Lung (tissue), 12 donors: ENCODE data around the gene MRPL4. TPM values are rescaled to one million over a fixed set of nuclear protein-coding genes. Genes with fewer than 3 reads are reported as not detected.

ENCODE experiments used
- ATAC-seq: fragments of 200-7000 bp; cut with Tn5 transposase; one replicate; pipeline ENCODE4 v1.9.1; 2020; ENCODE audit warnings: moderate number of reproducible peaks; ENCODE audit not compliant: insufficient read depth, low FRiP score
- DNase-seq, 3 donors: peaks; one replicate each; pipeline ENCODE4 v3.0.0-alpha.2; 2013 to 2017
- H3K27ac ChIP-seq, 2 donors: one replicate each; pipeline ENCODE4 v1.5.1; 2013; ENCODE audit warnings: mild to moderate bottlenecking in 2 of 2, moderate library complexity in 2 of 2, control low read depth in 1 of 2, inconsistent platforms in 1 of 2, low read depth in 1 of 2, low read length in 1 of 2
- H3K27me3 ChIP-seq, 3 donors: one replicate each; pipeline ENCODE4 v1.5.1; 2013; ENCODE audit warnings: low read length in 2 of 3; ENCODE audit not compliant: control insufficient read depth in 3 of 3, insufficient read depth in 3 of 3
- H3K36me3 ChIP-seq, 4 donors: one replicate each; pipeline ENCODE4 v1.5.1; 2013; ENCODE audit warnings: low read length in 4 of 4, mild to moderate bottlenecking in 1 of 4, moderate library complexity in 1 of 4; ENCODE audit not compliant: control insufficient read depth in 4 of 4, insufficient read depth in 4 of 4
- H3K4me1 ChIP-seq, 5 donors: one replicate each; pipeline ENCODE4 v1.5.1; 2013; ENCODE audit warnings: low read length in 5 of 5, mild to moderate bottlenecking in 2 of 5, moderate library complexity in 1 of 5; ENCODE audit not compliant: control insufficient read depth in 5 of 5, insufficient read depth in 5 of 5
- H3K4me3 ChIP-seq: one replicate; pipeline ENCODE4 v1.5.1; 2013; ENCODE audit warnings: mild to moderate bottlenecking, control low read depth, moderate library complexity
- H3K9ac ChIP-seq, 2 donors: one replicate each; pipeline ENCODE4 v1.5.1; 2013; ENCODE audit warnings: low read length in 2 of 2, control low read depth in 1 of 2; ENCODE audit not compliant: insufficient read depth in 1 of 2
- H3K9me3 ChIP-seq, 4 donors: one replicate each; pipeline ENCODE4 v1.5.1; 2013; ENCODE audit warnings: low read length in 3 of 4, mild to moderate bottlenecking in 1 of 4, moderate library complexity in 1 of 4; ENCODE audit not compliant: control insufficient read depth in 4 of 4, insufficient read depth in 3 of 4
- WGBS, 2 donors: extraction: QIAGEN DNeasy Blood & Tissue Kit; methylation state at CpG; one replicate each; pipeline ENCODE4 v1.1.7; 2013; 5-methylcytosine and 5-hydroxymethylcytosine counted together
- polyA plus RNA-seq, 2 donors: library from polyadenylated mRNA; stranded (reverse); fragments of 200-250 nt; gene quantifications; one replicate each; pipeline ENCODE4 v1.2.1, GENCODE V29; 2013
- total RNA-seq, 2 donors: library from RNA; depleted of rRNA in 1 of 2; stranded (reverse); fragments of >200 nt in 1 of 2; gene quantifications; one replicate each; pipeline ENCODE4 v1.2.1, GENCODE V29; 2014 to 2021
- TF ChIP-seq, protein P1 (sequence below): IDR thresholded peaks from 2 replicates; pipeline ENCODE4 v1.5.1; 2012; ENCODE audit warnings: mild to moderate bottlenecking; ENCODE audit errors: control extremely low read depth, extremely low read depth
- donor health status: control.
- donor health status: control.
- donor health status: Bipolar disorder and iron deficiency.
- donor health status: healthy.
- donor health status: DM: yes; HTN: yes; CAD: no.

The MRPL4 gene
- total and polyA plus RNA-seq, 4 donors, result 16.6 to 64.8 (median 47.9) TPM

DNA sequence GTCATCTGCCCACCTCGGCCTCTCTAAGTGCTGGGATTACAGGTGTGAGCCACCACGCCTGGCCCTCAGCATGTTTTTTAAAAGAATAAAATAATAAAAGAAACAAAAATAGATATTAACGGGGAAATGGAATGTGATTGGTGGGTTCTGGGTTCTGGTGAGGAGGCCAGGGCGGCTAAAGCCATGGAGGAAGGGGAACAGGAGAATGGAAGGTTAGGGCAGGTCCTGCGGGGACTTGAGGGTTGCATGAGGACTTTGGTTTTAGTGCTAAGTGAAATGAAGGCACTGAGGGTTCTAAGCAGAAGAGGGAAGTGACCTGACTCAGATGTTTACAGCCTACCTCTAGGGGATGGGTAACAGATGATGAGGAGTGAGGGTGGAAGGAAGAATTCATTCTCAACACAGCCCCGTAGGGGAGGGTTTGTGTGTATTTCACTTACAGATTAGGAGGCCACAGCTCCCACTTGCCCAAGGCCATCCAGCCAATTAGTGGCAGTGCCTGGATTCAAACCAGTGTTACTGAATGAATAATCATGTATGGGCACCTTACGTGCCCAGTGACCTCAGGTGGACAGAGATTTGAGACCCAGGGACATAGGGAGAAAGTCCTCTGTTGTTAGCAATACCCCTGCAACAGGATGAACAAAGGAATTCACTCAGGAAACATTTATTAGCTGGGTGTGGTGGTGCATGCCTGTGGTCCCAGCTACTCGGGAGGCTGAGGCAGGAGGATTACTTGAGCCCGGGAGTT, 6.7 kb upstream of the MRPL4 start:
- no peak overlapping the region for H3K9ac ChIP-seq
- DNase-seq (no peak), ATAC-seq (no peak)
- no peaks in the 10 kb centered on the region for H3K27me3 ChIP-seq
- peaks cover 0 to 9% (median 0%) of the 10 kb centered on the region in 5 donors for H3K4me1 ChIP-seq
- no peak overlapping the region for H3K4me3 ChIP-seq
- H3K9me3 ChIP-seq, result no peaks in the 10 kb centered on the region
- 80 to 82% methylated on average over 9 of the region's 9 CpGs for WGBS, 2 donors
- no peak overlapping the region for H3K27ac ChIP-seq
- TF ChIP-seq, protein P1, sequence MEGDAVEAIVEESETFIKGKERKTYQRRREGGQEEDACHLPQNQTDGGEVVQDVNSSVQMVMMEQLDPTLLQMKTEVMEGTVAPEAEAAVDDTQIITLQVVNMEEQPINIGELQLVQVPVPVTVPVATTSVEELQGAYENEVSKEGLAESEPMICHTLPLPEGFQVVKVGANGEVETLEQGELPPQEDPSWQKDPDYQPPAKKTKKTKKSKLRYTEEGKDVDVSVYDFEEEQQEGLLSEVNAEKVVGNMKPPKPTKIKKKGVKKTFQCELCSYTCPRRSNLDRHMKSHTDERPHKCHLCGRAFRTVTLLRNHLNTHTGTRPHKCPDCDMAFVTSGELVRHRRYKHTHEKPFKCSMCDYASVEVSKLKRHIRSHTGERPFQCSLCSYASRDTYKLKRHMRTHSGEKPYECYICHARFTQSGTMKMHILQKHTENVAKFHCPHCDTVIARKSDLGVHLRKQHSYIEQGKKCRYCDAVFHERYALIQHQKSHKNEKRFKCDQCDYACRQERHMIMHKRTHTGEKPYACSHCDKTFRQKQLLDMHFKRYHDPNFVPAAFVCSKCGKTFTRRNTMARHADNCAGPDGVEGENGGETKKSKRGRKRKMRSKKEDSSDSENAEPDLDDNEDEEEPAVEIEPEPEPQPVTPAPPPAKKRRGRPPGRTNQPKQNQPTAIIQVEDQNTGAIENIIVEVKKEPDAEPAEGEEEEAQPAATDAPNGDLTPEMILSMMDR, result no peak
- H3K36me3 ChIP-seq, result no peaks in the 10 kb centered on the region

DNA sequence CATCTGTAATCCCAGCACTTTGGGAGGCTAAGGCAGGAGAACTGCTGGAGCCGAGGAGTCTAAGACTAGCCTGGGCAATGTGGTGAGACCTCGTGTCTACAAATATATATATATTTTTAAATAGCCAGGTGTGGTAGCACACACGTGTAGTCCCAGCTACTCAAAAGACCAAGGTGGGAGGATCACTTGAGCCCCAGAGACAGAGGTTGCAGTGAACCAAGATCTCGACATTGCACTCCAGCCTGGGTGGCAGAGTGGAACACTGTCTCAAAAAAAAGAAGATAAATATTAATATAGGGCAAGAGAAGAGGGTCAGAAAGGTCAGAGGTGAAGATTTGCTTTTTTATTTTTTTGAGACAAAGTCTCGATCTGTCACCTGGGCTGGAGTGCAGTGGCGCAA, 5.5 kb upstream of the MRPL4 start:
- WGBS, 2 donors, result 80 to 90% methylated on average over 6 of the region's 6 CpGs
- ATAC-seq, result no peak
- no peaks in the 10 kb centered on the region for H3K36me3 ChIP-seq
- peaks cover 0 to 10% (median 0%) of the 10 kb centered on the region in 5 donors for H3K4me1 ChIP-seq
- no peak overlapping the region for H3K4me3 ChIP-seq
- H3K9me3 ChIP-seq, result no peaks in the 10 kb centered on the region
- H3K27me3 ChIP-seq, result no peaks in the 10 kb centered on the region
- H3K9ac ChIP-seq, result no peak overlapping the region
- no peak for DNase-seq
- H3K27ac ChIP-seq, result no peak overlapping the region
- TF ChIP-seq, protein P1, result no peak

DNA sequence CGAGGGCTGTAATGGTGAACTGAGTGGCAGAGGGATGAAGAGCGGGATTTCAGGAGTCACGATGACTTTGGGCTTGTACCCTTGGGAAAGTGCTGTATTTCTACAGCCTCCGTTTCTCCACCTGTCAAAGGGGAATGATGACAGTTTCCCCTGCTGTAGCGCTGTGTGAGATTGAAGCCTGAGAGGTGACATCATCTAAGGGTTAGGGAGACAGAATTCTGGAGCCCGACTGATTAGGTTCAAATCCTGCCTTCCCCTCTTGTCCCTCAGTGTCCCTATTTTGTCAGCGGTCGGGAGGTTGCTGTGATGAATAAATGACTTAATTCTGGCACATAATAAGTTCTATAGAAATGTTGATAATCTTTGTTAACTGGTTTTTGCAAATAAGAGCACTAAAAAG, 693 bp downstream of the MRPL4 start:
- 28 to 37% methylated on average over 8 of the region's 8 CpGs for WGBS, 2 donors
- peak overlapping the region; percentile 73 to 89 for H3K27ac ChIP-seq

More for the DNA sequence above, 693 bp downstream of the MRPL4 start:
- TF ChIP-seq, protein P1, result no peak
- Histone ChIP-seq H3K9ac (peak overlapping the region in 1 of 2 donors; percentile 27), H3K9me3 (no peaks in the 10 kb centered on the region), H3K27me3 (no peaks in the 10 kb centered on the region), H3K36me3 (peaks cover 4 to 28% (median 16%) of the 10 kb centered on the region in 4 donors), H3K4me3 (peak overlapping the region; percentile 82), H3K4me1 (peaks cover 0 to 10% (median 0%) of the 10 kb centered on the region in 5 donors)
- DNase-seq, result no peak
- ATAC-seq, result no peak
